Measurements from ENCODE around the gene TOX2. TPM values are rescaled to one million over a fixed set of nuclear protein-coding genes. Genes with fewer than 3 reads are reported as not detected.
A peak's percentile ranks its signal among the peaks of the same experiment; 100 is the strongest.

TOX2 gene
- total RNA-seq, 1 experiment from 2014 or later: 85.4 TPM

- DNase-seq (ENCODE audit: low read depth, low spot score): no peak
Measured at GRCh38 chr20:44092551-44093248, 178.0 kb downstream of the TOX2 start.

GRCh38 chr20:44093249-44093582, 178.6 kb downstream of the TOX2 start:
- intact Hi-C loops (cut with micrococcal nuclease; ENCODE audit: unreplicated experiment) (no loop called here), in situ Hi-C loops (cut with HindIII; ENCODE audit: low pct_unique_long_range_greater_than_20kb, low sequenced_read_pairs) (no loop called here)
- ATAC-seq (peak; percentile 57; the same call in 1 of the 2 replicates), DNase-seq (ENCODE audit: low read depth, low spot score) (no peak)
- H3K36me3 ChIP-seq (ENCODE audit: control insufficient read depth, insufficient read depth, low read length): no peaks in the 10 kb centered on the region
- H3K27ac ChIP-seq (ENCODE audit: low read length): no peak overlapping the region
- H3K4me1 ChIP-seq (ENCODE audit: control insufficient read depth, insufficient read depth, low read length): no peaks in the 10 kb centered on the region
- H3K27me3 ChIP-seq (ENCODE audit: control insufficient read depth, insufficient read depth, low read length): no peaks in the 10 kb centered on the region
- H3K9me3 ChIP-seq (ENCODE audit: control insufficient read depth, insufficient read depth, low read depth, low read length): no peaks in the 10 kb centered on the region
- peak; percentile 56 for TF ChIP-seq CTCF (IDR thresholded peaks at IDR 0.05)
- TF ChIP-seq POLR2AphosphoS5 (IDR thresholded peaks at IDR 0.05; ENCODE audit: low read depth, low read length): no peak
- H3K4me3 ChIP-seq (ENCODE audit: low read depth in 2 of 2, low read length in 2 of 2): no peak overlapping the region
- CTCF ChIA-PET: no interaction called here
- POLR2A ChIA-PET: no interaction called here
- no TSS peak for BruUV-seq (replicated peaks)

More at GRCh38 chr20:44092551-44093248, 178.0 kb downstream of the TOX2 start:
- TF ChIP-seq POLR2AphosphoS5 (IDR thresholded peaks at IDR 0.05; ENCODE audit: low read depth, low read length): no peak
- TF ChIP-seq CTCF (IDR thresholded peaks at IDR 0.05): peak; percentile 78
- Histone ChIP-seq H3K27me3 (ENCODE audit: control insufficient read depth, insufficient read depth, low read length) (no peaks in the 10 kb centered on the region), H3K4me1 (ENCODE audit: control insufficient read depth, insufficient read depth, low read length) (no peaks in the 10 kb centered on the region), H3K27ac (ENCODE audit: low read length) (no peak overlapping the region), H3K9me3 (ENCODE audit: control insufficient read depth, insufficient read depth, low read depth, low read length) (no peaks in the 10 kb centered on the region), H3K36me3 (ENCODE audit: control insufficient read depth, insufficient read depth, low read length) (no peaks in the 10 kb centered on the region), H3K4me3 (ENCODE audit: low read depth in 2 of 2, low read length in 2 of 2) (no peak overlapping the region)
- peak; percentile 70; the same call in 1 of the 2 replicates for ATAC-seq
- in situ Hi-C loops (cut with HindIII; ENCODE audit: low pct_unique_long_range_greater_than_20kb, low sequenced_read_pairs): no loop called here
- CTCF ChIA-PET: no interaction called here
- BruUV-seq (replicated peaks): no TSS peak
- POLR2A ChIA-PET: no interaction called here
- intact Hi-C loops (cut with micrococcal nuclease; ENCODE audit: unreplicated experiment): no loop called here

GRCh38 chr20:44095831-44096230, 181.2 kb downstream of the TOX2 start:
- no peak for ATAC-seq
- TF ChIP-seq SIN3A (IDR thresholded peaks at IDR 0.05; ENCODE audit: borderline replicate concordance, insufficient read depth, low read depth, low read length) (no peak), CTCF (IDR thresholded peaks at IDR 0.05) (no peak), REST (IDR thresholded peaks at IDR 0.05; ENCODE audit: insufficient read depth in 1 of 2, low read depth in 2 of 2, low read length in 1 of 2) (no peak), TCF7L2 (IDR thresholded peaks at IDR 0.05; ENCODE audit: low read depth, low read length) (no peak), POLR2AphosphoS5 (IDR thresholded peaks at IDR 0.05; ENCODE audit: low read depth, low read length) (no peak)
- no TSS peak for BruUV-seq (replicated peaks)
- no peaks in the 10 kb centered on the region for H3K9me3 ChIP-seq (ENCODE audit: control insufficient read depth, insufficient read depth, low read depth, low read length)
- no peak overlapping the region for H3K4me3 ChIP-seq (ENCODE audit: low read depth in 2 of 2, low read length in 2 of 2)
- DNase-seq (ENCODE audit: low read depth, low spot score): no peak
- H3K36me3 ChIP-seq (ENCODE audit: control insufficient read depth, insufficient read depth, low read length): no peaks in the 10 kb centered on the region
- H3K4me1 ChIP-seq (ENCODE audit: control insufficient read depth, insufficient read depth, low read length): no peaks in the 10 kb centered on the region
- in situ Hi-C loops (cut with HindIII; ENCODE audit: low pct_unique_long_range_greater_than_20kb, low sequenced_read_pairs) (no loop called here), intact Hi-C loops (cut with micrococcal nuclease; ENCODE audit: unreplicated experiment) (no loop called here)
- H3K27ac ChIP-seq (ENCODE audit: low read length): no peak overlapping the region
- ChIA-PET POLR2A (no interaction called here), CTCF (interaction anchor here (0.6 to 0.7 kb wide), 2 partner anchors 81 to 118 kb away, joined by 5 to 7 read pairs; no protein-coding TSS in a partner anchor)
- peaks cover 6% of the 10 kb centered on the region; the same call in 1 of the 2 replicates for H3K27me3 ChIP-seq (ENCODE audit: control insufficient read depth, insufficient read depth, low read length)

All from Panc1 (cell line).